GM18520 (cell line): ENCODE data around the gene MPP3.

Experiments used
- ATAC-seq: cut with Tn5 transposase; IDR thresholded peaks from one replicate; pipeline ENCODE4 v1.9.1; 2021; ENCODE audit not compliant: unreplicated experiment

Gene MPP3

GRCh38 chr17:43754947-43755346, 78.0 kb downstream of the MPP3 start:
- no peak for ATAC-seq

- peak; percentile 64 for ATAC-seq
Measured at GRCh38 chr17:43753493-43754129, 79.3 kb downstream of the MPP3 start.
